Measurements from ENCODE around the gene TEF.

DNA sequence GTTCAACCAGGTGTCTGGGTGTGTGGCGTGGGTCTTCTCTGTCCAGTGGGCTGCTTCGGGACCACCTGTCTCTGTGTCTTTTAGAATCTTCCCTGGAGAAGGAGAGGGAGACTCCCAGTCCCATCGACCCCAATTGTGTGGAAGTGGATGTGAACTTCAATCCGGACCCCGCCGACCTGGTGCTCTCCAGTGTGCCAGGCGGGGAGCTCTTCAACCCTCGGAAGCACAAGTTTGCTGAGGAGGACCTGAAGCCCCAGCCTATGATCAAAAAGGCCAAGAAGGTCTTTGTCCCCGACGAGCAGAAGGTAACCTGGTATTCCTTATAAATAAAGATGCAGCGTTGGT is 12.2 kb downstream of the TEF start:
- no peak for TF ChIP-seq EZH2 (IDR thresholded peaks at IDR 0.05; ENCODE audit: borderline replicate concordance, low read length)
- TF ChIP-seq, protein P1, sequence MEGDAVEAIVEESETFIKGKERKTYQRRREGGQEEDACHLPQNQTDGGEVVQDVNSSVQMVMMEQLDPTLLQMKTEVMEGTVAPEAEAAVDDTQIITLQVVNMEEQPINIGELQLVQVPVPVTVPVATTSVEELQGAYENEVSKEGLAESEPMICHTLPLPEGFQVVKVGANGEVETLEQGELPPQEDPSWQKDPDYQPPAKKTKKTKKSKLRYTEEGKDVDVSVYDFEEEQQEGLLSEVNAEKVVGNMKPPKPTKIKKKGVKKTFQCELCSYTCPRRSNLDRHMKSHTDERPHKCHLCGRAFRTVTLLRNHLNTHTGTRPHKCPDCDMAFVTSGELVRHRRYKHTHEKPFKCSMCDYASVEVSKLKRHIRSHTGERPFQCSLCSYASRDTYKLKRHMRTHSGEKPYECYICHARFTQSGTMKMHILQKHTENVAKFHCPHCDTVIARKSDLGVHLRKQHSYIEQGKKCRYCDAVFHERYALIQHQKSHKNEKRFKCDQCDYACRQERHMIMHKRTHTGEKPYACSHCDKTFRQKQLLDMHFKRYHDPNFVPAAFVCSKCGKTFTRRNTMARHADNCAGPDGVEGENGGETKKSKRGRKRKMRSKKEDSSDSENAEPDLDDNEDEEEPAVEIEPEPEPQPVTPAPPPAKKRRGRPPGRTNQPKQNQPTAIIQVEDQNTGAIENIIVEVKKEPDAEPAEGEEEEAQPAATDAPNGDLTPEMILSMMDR (IDR thresholded peaks at IDR 0.05; ENCODE audit: low read length) = no peak
